NCI-H2196 (cell line): ENCODE results near the gene KDM4D.
"Not testable (repeated sequence)": the region's sequence is repeated elsewhere in the genome, so short reads cannot be mapped to it uniquely, and the experiment has no call there.

Experiments used
- DNase-seq: peaks from one replicate; lab custom pipeline; 2025; ENCODE audit not compliant: unreplicated experiment; lab: John Stamatoyannopoulos, UW

Gene KDM4D

GRCh38 chr11:94973099-94973968 is at the start of gene KDM4D, which contains the start of gene CWC15:
Gene KDM4D (plus strand): TSS chr11:94973709. CDS start chr11:94997373, 23,664 bp downstream.
Gene CWC15 (minus strand): TSS chr11:94973556. CDS start chr11:94972185, 1,371 bp downstream.
- DNase-seq = peak; percentile 94

GRCh38 chr11:94924171-94924572 is 49.3 kb upstream of the KDM4D start:
- no peak for DNase-seq

GRCh38 chr11:94924612-94925011 is 48.9 kb upstream of the KDM4D start:
- DNase-seq = no peak

GRCh38 chr11:94925422-94926270 is 47.9 kb upstream of the KDM4D start:
- DNase-seq = no peak

GRCh38 chr11:94926271-94926625 is 47.3 kb upstream of the KDM4D start:
- DNase-seq = no peak

- DNase-seq = no peak
Observed at GRCh38 chr11:94926698-94927237, 46.7 kb upstream of the KDM4D start.

GRCh38 chr11:94928117-94928990 is 45.2 kb upstream of the KDM4D start:
- DNase-seq = no peak

GRCh38 chr11:94932072-94932471 is 41.4 kb upstream of the KDM4D start:
- not testable (repeated sequence) for DNase-seq

- no peak for DNase-seq
Observed at GRCh38 chr11:94932503-94932902, 41.0 kb upstream of the KDM4D start.

GRCh38 chr11:94933223-94934130 is 40.0 kb upstream of the KDM4D start:
- DNase-seq = no peak

GRCh38 chr11:94934362-94934761 is 39.1 kb upstream of the KDM4D start:
- DNase-seq = no peak

- DNase-seq = no peak
Observed at GRCh38 chr11:94934846-94935245, 38.7 kb upstream of the KDM4D start.

- no peak for DNase-seq
Observed at GRCh38 chr11:94938095-94939055, 35.1 kb upstream of the KDM4D start.

- DNase-seq = no peak
Observed at GRCh38 chr11:94939346-94939745, 34.2 kb upstream of the KDM4D start.

- DNase-seq = no peak
Observed at GRCh38 chr11:94941131-94941530, 32.4 kb upstream of the KDM4D start.

- no peak for DNase-seq
Observed at GRCh38 chr11:94946812-94947211, 26.7 kb upstream of the KDM4D start.

GRCh38 chr11:94948070-94948617 is 25.4 kb upstream of the KDM4D start:
- no peak for DNase-seq

- DNase-seq = no peak
Observed at GRCh38 chr11:94954753-94955152, 18.8 kb upstream of the KDM4D start.
